Small intestine (tissue), 16 donors: ENCODE measurements around the gene KL. TPM values are rescaled to one million over a fixed set of nuclear protein-coding genes. Genes with fewer than 3 reads are reported as not detected.

Source experiments
- DNase-seq, 2 donors: peaks; one replicate each; pipeline versions ENCODE4 v3.0.0 to v3.0.0-alpha.2; 2013
- FAIRE-seq: peaks from 2 replicates; lab custom pipeline; 2012; peaks lifted over from hg19 to GRCh38; lab: Jason Lieb, UNC
- H3K27ac ChIP-seq, 3 donors: one replicate each; pipeline ENCODE4 v1.5.1; 2013; ENCODE audit warnings: low read length in 2 of 3, mild to moderate bottlenecking in 2 of 3, control low read depth in 1 of 3, inconsistent platforms in 1 of 3, low read depth in 1 of 3, moderate library complexity in 1 of 3
- H3K27me3 ChIP-seq, 3 donors: one replicate each; pipeline ENCODE4 v1.6.1; 2013; ENCODE audit warnings: low read length in 3 of 3, inconsistent platforms in 1 of 3; ENCODE audit not compliant: control insufficient read depth in 3 of 3, insufficient read depth in 3 of 3
- H3K36me3 ChIP-seq, 3 donors: one replicate each; pipeline ENCODE4 v1.6.1; 2013; ENCODE audit warnings: low read length in 3 of 3, inconsistent platforms in 1 of 3, low read depth in 1 of 3, mild to moderate bottlenecking in 1 of 3, moderate library complexity in 1 of 3; ENCODE audit not compliant: control insufficient read depth in 3 of 3, insufficient read depth in 2 of 3
- H3K4me1 ChIP-seq, 3 donors: one replicate each; pipeline ENCODE4 v1.6.1; 2013; ENCODE audit warnings: low read length in 2 of 3, inconsistent platforms in 1 of 3, low read depth in 1 of 3, mild to moderate bottlenecking in 1 of 3, moderate library complexity in 1 of 3; ENCODE audit not compliant: control insufficient read depth in 3 of 3, insufficient read depth in 2 of 3
- H3K4me3 ChIP-seq, 3 donors: one replicate each; pipeline ENCODE4 v1.5.1; 2013; ENCODE audit warnings: low read length in 3 of 3, control low read depth in 1 of 3, inconsistent platforms in 1 of 3, low read depth in 1 of 3, mild to moderate bottlenecking in 1 of 3, moderate library complexity in 1 of 3
- H3K9me3 ChIP-seq, 2 donors: one replicate each; pipeline ENCODE4 v1.6.1; 2013; ENCODE audit warnings: low read depth in 1 of 2, low read length in 1 of 2; ENCODE audit not compliant: control insufficient read depth in 2 of 2, insufficient read depth in 1 of 2
- WGBS, 3 donors: extraction: QIAGEN DNeasy Blood & Tissue Kit; methylation state at CpG; one replicate each; pipeline ENCODE4 v1.1.7; 2013; 5-methylcytosine and 5-hydroxymethylcytosine counted together
- long read RNA-seq, 10 donors: transcript quantifications; one replicate each; lab custom pipeline, GENCODE V29; 2026
- polyA plus RNA-seq, 4 donors: library from polyadenylated mRNA; stranded (reverse) in 3 of 4; unstranded in 1 of 4; fragments of 200-250 nt in 3 of 4; fragments of 120-200 nt in 1 of 4; gene quantifications; one replicate each; pipeline versions ENCODE4 v1.2.1 to v1.2.3, GENCODE V29; 2013
- donor health status: healthy with polysubstance abuse.
- donor health status: control.
- donor health status: control.
- donor health status: Bipolar disorder and iron deficiency.
- donor health status: healthy.

The KL gene
- 1 to 10 TPM in 2 of 4 donors, under 1 TPM in 2; 0.67 to 4.8 (median 2.0) TPM for polyA plus RNA-seq
- long read RNA-seq, donor 1 = 0 reads
- long read RNA-seq, donor 2, full-length matches to known transcripts = 3 of 3 reads
- long read RNA-seq, donor 2, partial matches to known transcripts = 0 of 3 reads
- long read RNA-seq, donor 2, other reads (novel, unspliced or antisense) = 0 of 3 reads
- long read RNA-seq, donor 3 = 0 reads
- long read RNA-seq, donor 4 = 0 reads
- long read RNA-seq, donor 5 = 0 reads
- long read RNA-seq, donor 6, full-length matches to known transcripts = 2 of 2 reads
- long read RNA-seq, donor 6, partial matches to known transcripts = 0 of 2 reads
- long read RNA-seq, donor 6, other reads (novel, unspliced or antisense) = 0 of 2 reads
- long read RNA-seq, donor 7 = 0 reads
- long read RNA-seq, donor 8 = 0 reads
- long read RNA-seq, donor 9 = 0 reads
- long read RNA-seq, donor 10, full-length matches to known transcripts = 1 of 1 reads
- long read RNA-seq, donor 10, partial matches to known transcripts = 0 of 1 reads
- long read RNA-seq, donor 10, other reads (novel, unspliced or antisense) = 0 of 1 reads

DNA sequence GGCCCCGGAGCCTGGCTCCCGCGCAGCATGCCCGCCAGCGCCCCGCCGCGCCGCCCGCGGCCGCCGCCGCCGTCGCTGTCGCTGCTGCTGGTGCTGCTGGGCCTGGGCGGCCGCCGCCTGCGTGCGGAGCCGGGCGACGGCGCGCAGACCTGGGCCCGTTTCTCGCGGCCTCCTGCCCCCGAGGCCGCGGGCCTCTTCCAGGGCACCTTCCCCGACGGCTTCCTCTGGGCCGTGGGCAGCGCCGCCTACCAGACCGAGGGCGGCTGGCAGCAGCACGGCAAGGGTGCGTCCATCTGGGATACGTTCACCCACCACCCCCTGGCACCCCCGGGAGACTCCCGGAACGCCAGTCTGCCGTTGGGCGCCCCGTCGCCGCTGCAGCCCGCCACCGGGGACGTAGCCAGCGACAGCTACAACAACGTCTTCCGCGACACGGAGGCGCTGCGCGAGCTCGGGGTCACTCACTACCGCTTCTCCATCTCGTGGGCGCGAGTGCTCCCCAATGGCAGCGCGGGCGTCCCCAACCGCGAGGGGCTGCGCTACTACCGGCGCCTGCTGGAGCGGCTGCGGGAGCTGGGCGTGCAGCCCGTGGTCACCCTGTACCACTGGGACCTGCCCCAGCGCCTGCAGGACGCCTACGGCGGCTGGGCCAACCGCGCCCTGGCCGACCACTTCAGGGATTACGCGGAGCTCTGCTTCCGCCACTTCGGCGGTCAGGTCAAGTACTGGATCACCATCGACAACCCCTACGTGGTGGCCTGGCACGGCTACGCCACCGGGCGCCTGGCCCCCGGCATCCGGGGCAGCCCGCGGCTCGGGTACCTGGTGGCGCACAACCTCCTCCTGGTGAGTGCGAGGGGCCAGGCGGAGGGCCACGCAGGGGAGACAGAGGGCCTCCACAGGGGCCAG, at the start of gene KL:
TSS of gene KL (plus strand) at position 10 of the 909 bp plus-strand sequence. CDS start at position 28, 18 bp downstream.
- peaks cover 0 to 13% (median 7%) of the 10 kb centered on the region in 3 donors for H3K27me3 ChIP-seq
- DNase-seq (peak; percentile 19 to 78), FAIRE-seq (no peak)
- H3K4me1 ChIP-seq = peaks cover 0 to 4% (median 0%) of the 10 kb centered on the region in 3 donors
- peak within 1 kb of the TSS; percentile 49 to 56 (median 50) for H3K4me3 ChIP-seq
- no peaks in the 10 kb centered on the region for H3K9me3 ChIP-seq
- no peaks in the 10 kb centered on the region for H3K36me3 ChIP-seq
- WGBS, 3 donors = 0 to 2% (median 1%) methylated on average over 62 to 106 of the region's 106 CpGs
- peak within 1 kb of the TSS; percentile 74 to 79 (median 77) for H3K27ac ChIP-seq

DNA sequence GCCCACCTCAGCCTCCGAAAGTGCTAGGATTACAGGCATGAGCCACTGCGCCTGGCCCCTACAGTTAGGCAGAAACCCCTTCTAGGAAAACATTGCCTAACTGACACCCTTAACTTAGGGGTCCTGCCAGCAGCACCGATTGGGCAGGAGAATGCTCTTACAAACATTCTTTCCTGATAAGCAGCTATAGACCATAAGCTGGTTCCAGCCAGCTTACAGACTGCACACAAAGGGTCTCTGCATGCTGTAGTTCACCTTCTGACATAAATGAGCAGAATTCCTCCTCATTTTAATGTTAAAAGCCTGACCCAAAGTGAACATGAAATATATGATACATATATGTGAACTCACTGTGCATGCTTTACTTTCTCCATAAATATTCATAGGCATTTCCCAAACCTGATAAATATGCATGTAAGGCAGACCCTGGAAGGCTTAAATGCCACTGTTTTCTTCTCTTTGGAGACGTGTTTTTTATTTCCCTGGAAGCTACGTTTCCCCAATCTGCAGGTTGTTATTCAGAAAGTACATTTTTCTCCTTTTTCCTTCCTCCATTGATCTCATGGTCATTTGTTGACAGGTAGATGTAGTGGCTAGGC, 48.5 kb upstream of the KL start:
- FAIRE-seq (no peak), DNase-seq (no peak)

DNA sequence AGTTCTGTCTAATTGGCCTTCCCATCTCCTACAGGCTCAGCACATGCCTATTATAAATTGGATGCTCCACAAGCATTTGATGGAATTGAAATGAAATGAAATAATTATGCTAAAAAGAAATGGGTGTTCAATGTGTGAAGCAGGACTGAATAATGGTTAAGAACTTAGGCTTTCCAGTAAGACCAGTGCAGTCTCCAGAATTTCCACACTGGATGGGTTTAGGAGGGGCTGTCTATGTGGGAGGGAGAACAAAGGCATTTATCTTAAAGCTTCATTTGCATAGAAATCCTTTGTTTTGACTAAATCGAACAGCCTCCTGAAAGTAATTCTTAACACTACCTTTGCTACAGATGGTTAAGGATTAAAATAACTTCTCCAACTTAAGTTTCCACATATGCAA, 47.9 kb upstream of the KL start:
- Histone ChIP-seq H3K4me1 (no peaks in the 10 kb centered on the region), H3K9me3 (no peaks in the 10 kb centered on the region), H3K4me3 (no peak overlapping the region), H3K36me3 (no peaks in the 10 kb centered on the region), H3K27ac (no peak overlapping the region), H3K27me3 (no peaks in the 10 kb centered on the region)
- WGBS, 3 donors = 88 to 92% (median 91%) methylated on average over 1 of the region's 1 CpG
- DNase-seq = no peak
- FAIRE-seq = no peak

More for the DNA sequence above, 48.5 kb upstream of the KL start:
- Histone ChIP-seq H3K4me3 (no peak overlapping the region), H3K9me3 (no peaks in the 10 kb centered on the region), H3K27me3 (no peaks in the 10 kb centered on the region), H3K36me3 (no peaks in the 10 kb centered on the region), H3K27ac (no peak overlapping the region), H3K4me1 (no peaks in the 10 kb centered on the region)
- 63 to 78% (median 78%) methylated on average over 5 of the region's 5 CpGs for WGBS, 3 donors

DNA sequence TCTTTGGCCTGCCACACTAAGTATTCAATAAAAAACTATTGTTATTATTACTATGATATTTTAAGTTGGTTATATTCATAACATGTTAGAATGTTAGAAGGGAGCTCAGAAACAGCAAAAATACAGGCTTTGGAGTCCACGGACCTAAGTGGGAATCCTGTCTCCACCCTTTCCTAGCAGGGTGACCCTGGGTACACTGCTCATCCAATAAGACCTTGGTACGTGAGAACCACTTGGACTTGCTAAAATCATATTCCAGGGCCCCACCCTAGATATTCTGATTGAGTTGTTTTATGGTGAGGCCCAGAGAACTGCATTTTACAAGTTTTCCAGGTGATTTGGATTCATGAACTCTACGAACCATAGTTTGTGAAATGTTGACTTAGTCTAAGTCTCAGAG, 47.4 kb upstream of the KL start:
- FAIRE-seq (no peak), DNase-seq (no peak)
- 52 to 80% (median 60%) methylated on average over 3 of the region's 3 CpGs for WGBS, 3 donors
- peak overlapping the region in 1 of 3 donors; percentile 45 for H3K27ac ChIP-seq
- H3K4me3 ChIP-seq = no peak overlapping the region
- H3K4me1 ChIP-seq = no peaks in the 10 kb centered on the region
- H3K9me3 ChIP-seq = no peaks in the 10 kb centered on the region
- no peaks in the 10 kb centered on the region for H3K27me3 ChIP-seq
- no peaks in the 10 kb centered on the region for H3K36me3 ChIP-seq

DNA sequence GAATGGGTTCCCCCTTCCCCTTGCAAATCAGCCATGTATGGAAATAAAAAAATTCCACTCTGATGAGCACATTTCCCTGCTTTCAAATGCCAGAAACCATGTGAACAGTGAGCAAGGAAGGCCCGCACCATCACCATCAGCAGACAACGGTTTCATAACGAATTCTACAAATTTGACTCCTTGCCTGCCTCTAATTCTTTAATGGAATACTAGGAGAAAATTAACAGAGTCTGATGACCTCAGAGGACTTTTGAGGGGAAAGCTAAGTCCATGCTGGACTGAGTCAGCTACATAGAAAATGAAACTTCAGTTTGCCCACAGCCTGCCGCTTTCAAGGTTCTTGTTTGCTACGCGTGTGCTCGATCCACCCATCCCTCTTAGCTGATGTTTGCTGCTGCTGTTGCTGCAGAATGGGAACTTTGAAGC, 46.7 kb upstream of the KL start:
- no peak for FAIRE-seq

DNA sequence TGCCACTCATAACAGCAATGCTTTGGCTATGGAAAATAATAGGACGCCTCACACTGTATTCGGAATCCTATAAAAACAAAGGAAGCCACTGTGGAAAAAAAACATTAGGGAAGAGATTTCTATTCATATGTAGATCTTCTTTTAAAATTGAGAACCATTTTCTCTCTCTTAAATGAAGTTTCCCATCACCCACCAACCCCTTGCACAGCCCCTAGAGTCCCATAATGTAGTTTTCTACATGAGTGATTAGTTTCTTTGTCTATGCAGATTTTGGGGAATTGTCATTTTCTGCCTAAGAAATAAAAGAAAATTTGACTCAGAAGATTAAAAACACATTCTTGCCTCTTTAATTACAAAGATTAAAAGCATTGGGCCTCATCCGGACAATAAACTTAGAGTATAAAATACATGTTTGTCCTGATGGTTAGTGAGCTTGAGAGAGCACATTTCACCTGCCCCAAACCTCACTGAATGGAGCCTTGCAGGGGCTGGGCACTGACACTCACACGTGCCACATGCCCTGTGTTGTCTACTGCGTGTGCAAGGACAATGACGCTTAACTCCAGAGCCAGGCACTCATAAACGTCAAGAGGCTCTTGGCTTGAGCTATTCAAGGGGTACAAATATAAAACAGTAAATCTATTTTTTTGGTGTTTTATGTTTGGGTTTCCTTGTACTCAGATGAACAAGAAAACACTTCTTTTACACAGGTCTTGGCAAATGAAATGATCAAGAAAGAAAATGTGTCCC, 40.0 kb upstream of the KL start:
- Histone ChIP-seq H3K27ac (no peak overlapping the region), H3K4me3 (no peak overlapping the region), H3K27me3 (no peaks in the 10 kb centered on the region), H3K4me1 (no peaks in the 10 kb centered on the region), H3K36me3 (no peaks in the 10 kb centered on the region), H3K9me3 (no peaks in the 10 kb centered on the region)
- no peak for DNase-seq
- no peak for FAIRE-seq
- WGBS, 3 donors = 86 to 92% (median 87%) methylated on average over 7 of the region's 7 CpGs

More for the DNA sequence above, 46.7 kb upstream of the KL start:
- no peaks in the 10 kb centered on the region for H3K4me1 ChIP-seq
- peak overlapping the region in 2 of 3 donors; percentile 37 to 45 for H3K27ac ChIP-seq
- 37 to 78% (median 67%) methylated on average over 7 of the region's 7 CpGs for WGBS, 3 donors
- no peaks in the 10 kb centered on the region for H3K27me3 ChIP-seq
- peak in 1 of 2 donors; percentile 26 for DNase-seq
- H3K36me3 ChIP-seq = no peaks in the 10 kb centered on the region
- H3K4me3 ChIP-seq = no peak overlapping the region
- H3K9me3 ChIP-seq = no peaks in the 10 kb centered on the region

DNA sequence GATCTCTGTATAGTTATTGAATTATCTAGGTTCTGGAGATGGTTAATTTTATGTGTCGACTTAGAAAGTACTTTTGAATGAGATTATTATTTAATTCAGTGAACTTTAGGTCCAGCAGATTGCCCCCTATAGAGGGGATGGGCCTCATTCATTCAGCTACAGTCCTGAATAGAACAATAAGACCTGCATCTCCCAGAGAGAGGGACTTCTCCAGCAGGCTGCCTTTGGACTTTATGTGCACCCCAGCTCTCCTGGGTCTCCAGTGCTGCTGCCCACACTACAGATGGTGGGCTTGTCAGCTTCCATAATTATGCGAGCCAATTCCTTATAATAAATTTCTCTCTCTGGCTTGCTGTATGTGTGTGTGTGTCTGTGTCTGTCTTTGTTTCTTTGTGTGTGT, 39.3 kb upstream of the KL start:
- WGBS, 3 donors = 90 to 91% (median 91%) methylated on average over 2 of the region's 2 CpGs
- no peak for FAIRE-seq

More for the DNA sequence above, 39.3 kb upstream of the KL start:
- no peaks in the 10 kb centered on the region for H3K36me3 ChIP-seq
- H3K4me3 ChIP-seq = no peak overlapping the region
- H3K4me1 ChIP-seq = no peaks in the 10 kb centered on the region
- no peak overlapping the region for H3K27ac ChIP-seq
- no peaks in the 10 kb centered on the region for H3K27me3 ChIP-seq
- H3K9me3 ChIP-seq = no peaks in the 10 kb centered on the region
- no peak for DNase-seq
